HG02798 (cell line): ENCODE measurements around the gene SLC35E3.
A peak's percentile ranks its signal among the peaks of the same experiment; 100 is the strongest.
"Not testable (repeated sequence)": the region's sequence is repeated elsewhere in the genome, so short reads cannot be mapped to it uniquely, and the experiment has no call there.

Source experiments
- ATAC-seq: cut with Tn5 transposase; IDR thresholded peaks from one replicate; pipeline ENCODE4 v1.9.1; 2021; ENCODE audit warnings: mild to moderate bottlenecking; ENCODE audit not compliant: unreplicated experiment, poor library complexity

The SLC35E3 gene

GRCh38 chr12:68792952-68793351 is 47.0 kb downstream of the SLC35E3 start:
- peak; percentile 96 for ATAC-seq

- ATAC-seq = no peak
These were observed 47.5 kb downstream of the SLC35E3 start for GRCh38 chr12:68793436-68793835.

GRCh38 chr12:68793975-68794652 is 48.1 kb downstream of the SLC35E3 start:
- no peak for ATAC-seq

- no peak for ATAC-seq
These were observed 48.8 kb downstream of the SLC35E3 start for GRCh38 chr12:68794653-68795251.

- ATAC-seq = no peak
These were observed 50.4 kb downstream of the SLC35E3 start for GRCh38 chr12:68796399-68796798.

GRCh38 chr12:68798882-68799234 is 52.9 kb downstream of the SLC35E3 start:
- no peak for ATAC-seq

GRCh38 chr12:68800294-68800693 is 54.3 kb downstream of the SLC35E3 start:
- ATAC-seq = no peak

GRCh38 chr12:68801124-68801523 is 55.1 kb downstream of the SLC35E3 start:
- ATAC-seq = not testable (repeated sequence)

GRCh38 chr12:68802372-68802745 is 56.4 kb downstream of the SLC35E3 start:
- ATAC-seq = not testable (repeated sequence)

- ATAC-seq = not testable (repeated sequence)
These were observed 57.1 kb downstream of the SLC35E3 start for GRCh38 chr12:68802911-68803651.

GRCh38 chr12:68803948-68804656 is 58.1 kb downstream of the SLC35E3 start:
- ATAC-seq = no peak

- ATAC-seq = no peak
These were observed 58.9 kb downstream of the SLC35E3 start for GRCh38 chr12:68804657-68805591.

- no peak for ATAC-seq
These were observed 59.7 kb downstream of the SLC35E3 start for GRCh38 chr12:68805592-68806120.

- ATAC-seq = no peak
These were observed 60.7 kb downstream of the SLC35E3 start for GRCh38 chr12:68806488-68807237.

GRCh38 chr12:68807274-68807575 is 61.2 kb downstream of the SLC35E3 start:
- ATAC-seq = not testable (repeated sequence)

GRCh38 chr12:68807576-68808387 is 61.8 kb downstream of the SLC35E3 start, which contains the start of gene MDM2:
TSS of gene MDM2 (plus strand) at chr12:68808177. CDS start at chr12:68808478, 301 bp downstream.
- ATAC-seq = peak; percentile 82

GRCh38 chr12:68808388-68809189 is 62.6 kb downstream of the SLC35E3 start:
- ATAC-seq = peak; percentile 51
